ENCODE measurements around the gene NDRG4. TPM values are rescaled to one million over a fixed set of nuclear protein-coding genes. Genes with fewer than 3 reads are reported as not detected.

Gene NDRG4
- total RNA-seq, 1 experiment from 2014 or later: 8.6 TPM

DNA sequence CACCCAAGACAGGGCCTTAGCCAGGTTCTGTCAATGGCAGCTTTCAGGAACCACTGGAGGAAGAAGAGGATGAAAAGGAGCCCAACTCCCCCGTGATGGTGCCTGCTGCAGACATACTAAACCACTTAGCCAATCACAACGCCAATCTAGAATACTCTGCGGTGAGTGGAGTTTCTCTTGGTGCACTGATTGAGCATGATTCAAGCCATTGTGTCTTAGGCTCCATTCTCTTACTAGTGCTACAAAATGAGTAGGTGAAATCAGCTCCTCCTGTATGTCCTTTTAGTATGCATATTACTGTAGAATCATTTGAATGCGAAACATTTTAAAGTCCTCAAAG, 16.8 kb downstream of the NDRG4 start:
- TF ChIP-seq, protein P1, sequence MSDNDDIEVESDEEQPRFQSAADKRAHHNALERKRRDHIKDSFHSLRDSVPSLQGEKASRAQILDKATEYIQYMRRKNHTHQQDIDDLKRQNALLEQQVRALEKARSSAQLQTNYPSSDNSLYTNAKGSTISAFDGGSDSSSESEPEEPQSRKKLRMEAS (IDR thresholded peaks at IDR 0.05): no peak
- TF ChIP-seq JUND (IDR thresholded peaks at IDR 0.05) (no peak), SIN3A (IDR thresholded peaks at IDR 0.05; ENCODE audit: low read depth) (no peak), POLR2A (IDR thresholded peaks at IDR 0.05; ENCODE audit: borderline replicate concordance, extremely low read depth, insufficient read depth, insufficient read length) (no peak), EGR1 (IDR thresholded peaks at IDR 0.05; ENCODE audit: low read depth) (no peak), CEBPB (IDR thresholded peaks at IDR 0.05; ENCODE audit: low read depth) (no peak), EZH2 (IDR thresholded peaks at IDR 0.05) (no peak), SRF (IDR thresholded peaks at IDR 0.05; ENCODE audit: low read depth) (no peak), YY1 (IDR thresholded peaks at IDR 0.05; ENCODE audit: extremely low read depth, insufficient replicate concordance, low read depth, low read length) (no peak), RAD21 (IDR thresholded peaks at IDR 0.05; ENCODE audit: low read depth) (no peak), FOSL1 (IDR thresholded peaks at IDR 0.05; ENCODE audit: low read depth) (no peak), POLR2AphosphoS5 (IDR thresholded peaks at IDR 0.05; ENCODE audit: low read depth, low read length) (no peak; the same call in 1 of the 2 replicates), ZNF274 (IDR thresholded peaks at IDR 0.05; ENCODE audit: low read depth, low read length) (no peak), SP1 (IDR thresholded peaks at IDR 0.05; ENCODE audit: low read depth) (no peak), ZFX (IDR thresholded peaks at IDR 0.05) (no peak)
- TF ChIP-seq, protein P2, sequence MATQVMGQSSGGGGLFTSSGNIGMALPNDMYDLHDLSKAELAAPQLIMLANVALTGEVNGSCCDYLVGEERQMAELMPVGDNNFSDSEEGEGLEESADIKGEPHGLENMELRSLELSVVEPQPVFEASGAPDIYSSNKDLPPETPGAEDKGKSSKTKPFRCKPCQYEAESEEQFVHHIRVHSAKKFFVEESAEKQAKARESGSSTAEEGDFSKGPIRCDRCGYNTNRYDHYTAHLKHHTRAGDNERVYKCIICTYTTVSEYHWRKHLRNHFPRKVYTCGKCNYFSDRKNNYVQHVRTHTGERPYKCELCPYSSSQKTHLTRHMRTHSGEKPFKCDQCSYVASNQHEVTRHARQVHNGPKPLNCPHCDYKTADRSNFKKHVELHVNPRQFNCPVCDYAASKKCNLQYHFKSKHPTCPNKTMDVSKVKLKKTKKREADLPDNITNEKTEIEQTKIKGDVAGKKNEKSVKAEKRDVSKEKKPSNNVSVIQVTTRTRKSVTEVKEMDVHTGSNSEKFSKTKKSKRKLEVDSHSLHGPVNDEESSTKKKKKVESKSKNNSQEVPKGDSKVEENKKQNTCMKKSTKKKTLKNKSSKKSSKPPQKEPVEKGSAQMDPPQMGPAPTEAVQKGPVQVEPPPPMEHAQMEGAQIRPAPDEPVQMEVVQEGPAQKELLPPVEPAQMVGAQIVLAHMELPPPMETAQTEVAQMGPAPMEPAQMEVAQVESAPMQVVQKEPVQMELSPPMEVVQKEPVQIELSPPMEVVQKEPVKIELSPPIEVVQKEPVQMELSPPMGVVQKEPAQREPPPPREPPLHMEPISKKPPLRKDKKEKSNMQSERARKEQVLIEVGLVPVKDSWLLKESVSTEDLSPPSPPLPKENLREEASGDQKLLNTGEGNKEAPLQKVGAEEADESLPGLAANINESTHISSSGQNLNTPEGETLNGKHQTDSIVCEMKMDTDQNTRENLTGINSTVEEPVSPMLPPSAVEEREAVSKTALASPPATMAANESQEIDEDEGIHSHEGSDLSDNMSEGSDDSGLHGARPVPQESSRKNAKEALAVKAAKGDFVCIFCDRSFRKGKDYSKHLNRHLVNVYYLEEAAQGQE (IDR thresholded peaks at IDR 0.05; ENCODE audit: low read depth): no peak
- TF ChIP-seq, protein P3, sequence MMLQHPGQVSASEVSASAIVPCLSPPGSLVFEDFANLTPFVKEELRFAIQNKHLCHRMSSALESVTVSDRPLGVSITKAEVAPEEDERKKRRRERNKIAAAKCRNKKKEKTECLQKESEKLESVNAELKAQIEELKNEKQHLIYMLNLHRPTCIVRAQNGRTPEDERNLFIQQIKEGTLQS (IDR thresholded peaks at IDR 0.05): no peak
- TF ChIP-seq, protein P4, sequence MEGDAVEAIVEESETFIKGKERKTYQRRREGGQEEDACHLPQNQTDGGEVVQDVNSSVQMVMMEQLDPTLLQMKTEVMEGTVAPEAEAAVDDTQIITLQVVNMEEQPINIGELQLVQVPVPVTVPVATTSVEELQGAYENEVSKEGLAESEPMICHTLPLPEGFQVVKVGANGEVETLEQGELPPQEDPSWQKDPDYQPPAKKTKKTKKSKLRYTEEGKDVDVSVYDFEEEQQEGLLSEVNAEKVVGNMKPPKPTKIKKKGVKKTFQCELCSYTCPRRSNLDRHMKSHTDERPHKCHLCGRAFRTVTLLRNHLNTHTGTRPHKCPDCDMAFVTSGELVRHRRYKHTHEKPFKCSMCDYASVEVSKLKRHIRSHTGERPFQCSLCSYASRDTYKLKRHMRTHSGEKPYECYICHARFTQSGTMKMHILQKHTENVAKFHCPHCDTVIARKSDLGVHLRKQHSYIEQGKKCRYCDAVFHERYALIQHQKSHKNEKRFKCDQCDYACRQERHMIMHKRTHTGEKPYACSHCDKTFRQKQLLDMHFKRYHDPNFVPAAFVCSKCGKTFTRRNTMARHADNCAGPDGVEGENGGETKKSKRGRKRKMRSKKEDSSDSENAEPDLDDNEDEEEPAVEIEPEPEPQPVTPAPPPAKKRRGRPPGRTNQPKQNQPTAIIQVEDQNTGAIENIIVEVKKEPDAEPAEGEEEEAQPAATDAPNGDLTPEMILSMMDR (IDR thresholded peaks at IDR 0.05 in 2 of 3, conservative IDR thresholded peaks at IDR 0.05 in 1 of 3; ENCODE audit: borderline replicate concordance in 1 of 3, insufficient read depth in 1 of 3, low read depth in 2 of 3, low read length in 2 of 3): no peak
- DNase-seq (ENCODE audit: low read depth, low spot score): no peak
- H3K36me3 ChIP-seq (ENCODE audit: control insufficient read depth in 1 of 2, insufficient read depth in 2 of 2, low read length in 2 of 2): peaks cover 40 to 61% of the 10 kb centered on the region in 2 experiments
- H4K20me1 ChIP-seq (ENCODE audit: insufficient read depth): no peaks in the 10 kb centered on the region; the same call in 1 of the 2 replicates
- H3K4me1 ChIP-seq (ENCODE audit: control insufficient read depth in 1 of 2, insufficient read depth in 2 of 2, low read length in 2 of 2): peaks cover 5 to 22% of the 10 kb centered on the region in 2 experiments; a peak in 3 of 4 replicates
- POLR2A ChIA-PET: no interaction called here
- RAD21 ChIA-PET (ENCODE audit: low non-redundant PET in 1 of 2, low total read pairs in 2 of 2, uncharacterized antibody in 2 of 2, unreplicated experiment in 2 of 2): no interaction called here
- intact Hi-C loops (cut with micrococcal nuclease): no loop called here
- H3K79me2 ChIP-seq (ENCODE audit: insufficient read depth, low read length): peaks cover 83% of the 10 kb centered on the region
- peak overlapping the region; percentile 59 for H3K27ac ChIP-seq (ENCODE audit: low read depth, low read length)
- H3K9me3 ChIP-seq (ENCODE audit: control insufficient read depth in 1 of 2, insufficient read depth in 1 of 2, low read depth in 1 of 2, low read length in 2 of 2): no peaks in the 10 kb centered on the region
- H2AFZ ChIP-seq (ENCODE audit: low read depth, low read length, poor library complexity, severe bottlenecking): no peak overlapping the region
- H3K4me2 ChIP-seq (ENCODE audit: low read length): peak overlapping the region; percentile 97
- BruUV-seq (replicated peaks): TSS peak; percentile 36
- CTCF ChIA-PET: no interaction called here
- peak overlapping the region; percentile 72 to 85; a peak in 3 of 4 replicates for H3K4me3 ChIP-seq (replicated peaks in 1 of 2; ENCODE audit: low read depth in 1 of 2, low read length in 2 of 2)
- peak overlapping the region; percentile 92; the same call in 1 of the 2 replicates for H3K9ac ChIP-seq (ENCODE audit: low read length)
- no peaks in the 10 kb centered on the region for H3K27me3 ChIP-seq (ENCODE audit: insufficient read depth, low read length)
- no peak for ATAC-seq
- no peaks in the 10 kb centered on the region for H3K9me2 ChIP-seq (ENCODE audit: insufficient read depth)

All from HCT116 (cell line).